Coronary artery (tissue), 2 donors: ENCODE data around the gene SPRED2.
"Not testable (repeated sequence)": the region's sequence is repeated elsewhere in the genome, so short reads cannot be mapped to it uniquely, and the experiment has no call there.

Source experiments
- DNase-seq: peaks from one replicate; pipeline ENCODE4 v3.0.0-alpha.2; 2017; ENCODE audit warnings: low spot score
- H3K27ac ChIP-seq, 2 donors: fragments of 200-600 bp; sonication (generic); one replicate each; pipeline ENCODE4 v1.5.1; 2016 to 2019
- H3K4me3 ChIP-seq: fragments of 200-600 bp; sonication (generic); 2 replicates; pipeline ENCODE4 v1.5.1; 2016; ENCODE audit warnings: mild to moderate bottlenecking, moderate library complexity
- TF ChIP-seq, protein P1 (sequence below): fragments of 200-600 bp; sonication (generic); IDR thresholded peaks from one replicate; pipeline ENCODE4 v1.5.1; 2019; ENCODE audit warnings: antibody characterized with exemption

The SPRED2 gene

GRCh38 chr2:65319674-65320041 is 112.7 kb downstream of the SPRED2 start:
- Histone ChIP-seq H3K27ac (peak overlapping the region in 1 of 2 donors; percentile 51), H3K4me3 (no peak overlapping the region)
- TF ChIP-seq, protein P1, sequence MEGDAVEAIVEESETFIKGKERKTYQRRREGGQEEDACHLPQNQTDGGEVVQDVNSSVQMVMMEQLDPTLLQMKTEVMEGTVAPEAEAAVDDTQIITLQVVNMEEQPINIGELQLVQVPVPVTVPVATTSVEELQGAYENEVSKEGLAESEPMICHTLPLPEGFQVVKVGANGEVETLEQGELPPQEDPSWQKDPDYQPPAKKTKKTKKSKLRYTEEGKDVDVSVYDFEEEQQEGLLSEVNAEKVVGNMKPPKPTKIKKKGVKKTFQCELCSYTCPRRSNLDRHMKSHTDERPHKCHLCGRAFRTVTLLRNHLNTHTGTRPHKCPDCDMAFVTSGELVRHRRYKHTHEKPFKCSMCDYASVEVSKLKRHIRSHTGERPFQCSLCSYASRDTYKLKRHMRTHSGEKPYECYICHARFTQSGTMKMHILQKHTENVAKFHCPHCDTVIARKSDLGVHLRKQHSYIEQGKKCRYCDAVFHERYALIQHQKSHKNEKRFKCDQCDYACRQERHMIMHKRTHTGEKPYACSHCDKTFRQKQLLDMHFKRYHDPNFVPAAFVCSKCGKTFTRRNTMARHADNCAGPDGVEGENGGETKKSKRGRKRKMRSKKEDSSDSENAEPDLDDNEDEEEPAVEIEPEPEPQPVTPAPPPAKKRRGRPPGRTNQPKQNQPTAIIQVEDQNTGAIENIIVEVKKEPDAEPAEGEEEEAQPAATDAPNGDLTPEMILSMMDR = no peak
- DNase-seq = no peak

GRCh38 chr2:65319072-65319673 is 113.2 kb downstream of the SPRED2 start:
- H3K27ac ChIP-seq = no peak overlapping the region
- TF ChIP-seq, protein P1 = no peak
- no peak overlapping the region for H3K4me3 ChIP-seq
- DNase-seq = no peak

GRCh38 chr2:65317841-65318240 is 114.6 kb downstream of the SPRED2 start:
- DNase-seq = no peak
- TF ChIP-seq, protein P1 = no peak
- H3K27ac ChIP-seq = no peak overlapping the region
- no peak overlapping the region for H3K4me3 ChIP-seq

DNA sequence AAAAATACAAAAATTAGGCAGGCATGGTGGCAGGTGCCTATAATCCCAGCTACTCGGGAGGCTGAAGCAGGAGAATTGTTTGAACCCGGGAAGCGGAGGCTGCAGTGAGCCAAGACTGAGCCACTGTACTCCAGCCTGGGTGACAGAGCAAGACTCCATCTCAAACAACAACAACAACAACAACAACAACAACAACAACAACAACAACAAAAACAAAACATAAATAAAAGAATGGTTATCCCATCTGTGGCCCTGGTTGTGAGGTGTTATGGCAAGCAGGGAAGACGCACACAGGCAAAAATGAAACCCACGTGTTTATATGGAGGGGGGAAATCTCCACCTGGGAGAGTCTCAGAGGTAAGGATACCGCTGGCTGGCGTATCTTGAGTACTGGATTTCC is 115.0 kb downstream of the SPRED2 start:
- H3K27ac ChIP-seq = peak overlapping the region in 1 of 2 donors; percentile 87
- not testable (repeated sequence) for DNase-seq, H3K4me3 ChIP-seq

DNA sequence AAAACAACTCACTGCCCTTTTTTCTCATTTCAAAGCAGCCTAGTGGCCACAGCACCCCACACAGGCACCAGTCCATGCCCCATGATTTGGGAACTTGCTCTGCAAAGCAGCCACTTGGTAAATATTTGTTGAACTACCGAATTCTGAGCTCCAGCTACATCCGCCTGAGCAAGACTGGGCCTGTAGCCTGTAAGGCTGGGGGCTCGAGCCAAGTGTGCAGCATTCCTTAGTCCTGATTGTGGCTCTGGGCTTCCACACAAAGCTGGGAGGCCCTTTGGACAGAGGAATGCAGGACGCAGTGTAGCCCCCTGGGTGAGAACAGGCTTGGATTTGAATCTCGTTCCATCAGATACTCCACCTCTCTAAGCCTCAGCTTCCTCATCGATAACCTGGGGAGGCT is 116.3 kb downstream of the SPRED2 start:
- no peak overlapping the region for H3K4me3 ChIP-seq
- DNase-seq = peak; percentile 83

DNA sequence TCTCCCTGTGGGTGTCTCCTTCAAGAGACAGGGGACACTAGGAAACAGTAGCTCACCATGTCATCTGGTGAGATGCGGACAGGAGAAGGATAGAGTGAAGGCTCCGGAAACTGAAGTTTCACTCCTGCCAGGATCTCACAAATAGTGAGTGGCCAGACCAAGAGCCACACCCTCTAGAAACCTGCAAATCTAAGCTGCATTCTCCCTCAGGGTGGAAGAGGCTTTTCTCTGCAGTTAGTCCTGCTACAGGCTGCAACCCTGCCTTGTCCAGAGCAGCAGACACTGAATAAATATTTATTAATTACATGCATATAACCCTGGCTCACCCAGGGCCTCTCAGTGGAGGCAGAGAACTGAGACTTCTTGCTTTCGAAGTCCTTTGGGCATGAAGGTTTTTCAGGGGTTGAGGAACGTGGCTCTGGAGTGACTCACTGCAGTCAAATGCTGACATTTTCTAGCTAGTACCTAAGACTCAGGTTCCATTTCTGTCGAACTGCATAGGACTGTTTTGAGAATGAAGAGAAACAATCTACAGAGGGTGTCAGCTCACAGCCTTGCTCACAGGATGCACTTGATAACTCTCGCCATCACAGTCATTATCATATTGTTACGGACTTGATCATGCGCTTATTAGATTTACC is 117.5 kb downstream of the SPRED2 start:
- TF ChIP-seq, protein P1 = no peak
- H3K4me3 ChIP-seq = no peak overlapping the region
- no peak for DNase-seq
- no peak overlapping the region for H3K27ac ChIP-seq

More for the DNA sequence above, 116.3 kb downstream of the SPRED2 start:
- TF ChIP-seq, protein P1 = no peak
- H3K27ac ChIP-seq = peak overlapping the region; percentile 63 to 87

- TF ChIP-seq, protein P1 = no peak
- no peak for DNase-seq
- H3K4me3 ChIP-seq = no peak overlapping the region
- no peak overlapping the region for H3K27ac ChIP-seq
These were observed 118.5 kb downstream of the SPRED2 start for GRCh38 chr2:65313954-65314256.
